ENCODE data around the gene TAF9B.
"Not testable (repeated sequence)": the region's sequence is repeated elsewhere in the genome, so short reads cannot be mapped to it uniquely, and the experiment has no call there.

TAF9B gene

DNA sequence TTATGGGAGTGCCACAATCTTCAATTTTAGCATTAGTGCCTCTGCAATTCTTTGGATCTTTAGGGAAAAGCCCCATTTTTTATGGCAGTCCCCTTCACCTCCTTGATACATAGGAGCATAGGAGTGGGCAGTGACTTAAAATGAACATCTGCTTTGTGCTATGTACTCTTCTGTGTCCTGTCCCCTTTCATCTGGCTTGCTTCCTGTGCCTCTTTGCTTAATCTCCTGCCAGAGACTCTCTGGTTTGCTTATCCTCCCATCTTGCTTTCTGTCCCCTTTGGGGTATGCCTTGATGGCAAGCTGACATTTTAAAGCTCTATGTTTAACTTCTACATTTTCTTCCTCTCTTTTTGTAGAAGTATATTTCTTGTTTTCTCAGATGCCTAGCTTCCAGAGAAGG, 23.1 kb downstream of the TAF9B start:
- DNase-seq (ENCODE audit: low read depth in 3 of 3) = no peak

DNA sequence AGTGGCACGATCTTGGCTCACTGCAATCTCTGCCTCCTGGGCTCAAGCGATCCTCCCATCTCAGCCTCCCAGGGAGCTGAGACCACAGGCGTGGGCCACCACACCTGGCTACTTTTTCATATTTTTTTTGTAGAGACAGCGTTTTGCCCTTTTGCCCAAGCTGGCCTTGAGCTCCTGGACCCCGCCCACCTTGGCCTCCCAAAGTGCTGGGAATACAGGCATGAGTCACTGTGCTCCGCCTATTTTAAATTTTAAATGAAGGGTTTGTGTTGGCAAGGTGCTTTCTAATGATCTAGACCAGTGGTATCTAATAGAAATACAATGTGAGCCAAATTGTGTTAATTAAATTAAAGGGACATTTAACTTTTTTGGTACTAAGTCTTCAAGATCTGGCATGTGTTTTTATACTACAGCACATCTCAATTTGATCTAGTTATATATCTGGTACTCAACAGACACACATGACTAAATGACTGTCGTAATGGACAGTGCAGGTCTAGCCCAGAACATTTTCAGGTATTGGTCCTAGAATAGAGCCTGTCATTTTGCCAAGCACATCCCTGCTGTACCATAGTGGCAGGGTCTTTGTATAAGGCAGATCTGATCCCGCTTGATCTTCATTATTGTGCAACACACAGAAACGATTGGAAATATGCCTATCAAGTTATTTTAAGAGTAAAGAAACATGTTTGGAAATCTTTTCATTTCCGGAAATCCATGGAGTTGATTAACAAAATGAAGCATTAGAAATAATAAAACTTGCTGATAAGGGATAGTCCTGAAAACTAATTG, 28.1 kb downstream of the TAF9B start:
- no peak for DNase-seq (ENCODE audit: low read depth in 3 of 3)

DNA sequence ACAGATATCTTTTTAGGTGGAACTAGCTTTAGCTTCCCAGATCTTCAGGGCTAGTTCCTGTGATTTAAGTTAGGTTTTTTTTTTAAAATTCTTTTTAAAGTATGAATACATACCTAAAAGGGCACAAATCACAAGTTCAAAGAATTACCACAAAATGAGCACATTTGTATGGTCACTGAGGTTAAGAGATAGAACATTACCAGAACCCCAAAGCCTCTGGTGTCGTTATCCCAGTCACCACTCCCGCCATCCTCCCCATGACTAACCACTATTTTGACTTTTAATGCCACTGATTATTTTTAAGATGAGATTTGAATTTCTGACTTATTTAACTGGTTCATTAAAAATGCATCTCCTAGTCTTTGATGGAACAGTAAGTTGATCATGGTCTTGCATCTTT, 30.0 kb downstream of the TAF9B start:
- no peak for DNase-seq (ENCODE audit: low read depth in 3 of 3)

DNA sequence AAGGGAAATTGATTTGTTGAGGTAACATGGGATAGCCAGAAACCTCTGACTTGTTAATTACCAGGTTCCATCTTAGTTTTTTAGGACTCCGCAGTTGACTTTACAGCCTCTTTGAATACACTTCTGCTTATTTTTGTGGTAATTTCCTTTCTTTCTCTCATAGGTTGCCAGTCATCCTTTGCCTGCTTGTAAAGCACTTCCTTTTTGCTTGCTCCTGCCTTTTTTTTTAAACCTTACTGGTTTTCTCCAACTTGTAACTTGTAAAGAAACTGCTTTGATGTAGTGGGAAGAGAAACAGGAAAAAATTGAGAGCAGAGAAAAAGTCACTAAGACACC, 32.8 kb downstream of the TAF9B start:
- no peak for DNase-seq (ENCODE audit: low read depth in 3 of 3)

DNA sequence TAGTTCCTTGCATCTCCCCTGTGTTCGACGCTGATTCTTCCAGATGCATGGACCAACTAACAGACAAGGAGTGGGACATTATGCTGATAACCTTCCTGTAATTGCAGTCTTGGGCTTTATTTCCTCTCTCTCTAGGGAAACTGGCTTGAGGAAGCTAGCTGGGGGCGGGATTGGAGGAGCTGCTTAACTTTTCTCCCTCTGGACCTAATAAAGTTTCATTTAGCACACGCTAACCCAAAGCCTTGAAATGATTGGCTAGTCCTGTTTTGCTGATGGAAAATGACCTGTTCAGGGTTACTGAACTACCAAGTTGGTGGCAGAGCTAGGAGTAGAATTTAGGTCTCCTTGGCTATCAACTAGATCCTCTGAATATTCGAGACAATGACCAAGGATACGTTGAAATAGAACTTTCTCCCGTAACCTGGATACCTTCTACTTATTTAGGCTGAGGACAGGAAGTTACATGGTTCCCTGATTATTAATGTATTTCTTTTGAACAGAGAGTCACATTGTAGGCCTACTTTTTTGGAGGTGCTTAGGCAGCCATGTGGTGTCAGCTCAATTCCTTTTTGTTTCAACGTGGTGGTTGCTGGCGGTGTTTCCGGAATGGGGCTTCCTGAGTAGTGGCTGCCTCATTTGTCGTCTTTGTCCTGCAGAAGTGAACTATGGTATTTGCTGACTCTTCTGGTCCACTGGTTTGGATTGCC, 33.4 kb downstream of the TAF9B start:
- peak in 1 of 3 experiments; percentile 3 for DNase-seq (ENCODE audit: low read depth in 3 of 3)

DNA sequence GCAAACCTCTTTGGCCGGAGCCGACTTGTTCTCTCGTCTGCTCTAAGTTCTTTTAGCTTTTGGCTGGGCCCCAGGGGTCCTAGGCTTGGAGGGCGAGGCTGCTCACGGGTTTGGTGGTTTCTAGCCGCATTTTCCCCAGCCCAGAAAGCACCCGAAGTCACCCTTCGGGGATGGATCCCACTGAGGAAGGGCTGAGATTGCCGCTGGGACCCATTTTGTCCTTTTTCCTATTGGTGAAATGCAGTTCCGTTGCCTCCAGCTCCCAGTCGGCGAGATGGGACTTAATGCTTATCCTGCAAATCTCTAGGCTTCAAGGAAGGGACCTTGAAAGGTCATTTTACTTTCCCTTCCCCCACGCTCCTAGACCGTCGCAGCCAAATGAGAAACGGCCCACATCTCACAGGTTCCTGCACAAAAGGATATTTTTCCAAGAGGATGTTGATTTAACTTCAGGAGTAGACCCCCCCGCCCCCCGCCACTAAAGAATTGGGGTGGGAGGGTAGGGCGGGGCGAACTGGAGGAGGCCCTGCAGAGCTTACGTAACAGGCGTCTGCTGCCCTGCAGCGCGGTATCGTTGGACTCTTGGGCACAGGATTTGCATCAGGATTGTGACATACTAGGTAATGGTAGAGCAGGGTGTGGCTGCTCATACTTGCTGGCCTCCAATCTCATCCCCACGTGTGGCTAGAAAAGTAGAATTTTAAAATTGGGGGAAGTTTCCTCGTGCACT, 34.8 kb downstream of the TAF9B start:
- DNase-seq (ENCODE audit: low read depth in 3 of 3) = peak in 1 of 3 experiments; percentile 5

DNA sequence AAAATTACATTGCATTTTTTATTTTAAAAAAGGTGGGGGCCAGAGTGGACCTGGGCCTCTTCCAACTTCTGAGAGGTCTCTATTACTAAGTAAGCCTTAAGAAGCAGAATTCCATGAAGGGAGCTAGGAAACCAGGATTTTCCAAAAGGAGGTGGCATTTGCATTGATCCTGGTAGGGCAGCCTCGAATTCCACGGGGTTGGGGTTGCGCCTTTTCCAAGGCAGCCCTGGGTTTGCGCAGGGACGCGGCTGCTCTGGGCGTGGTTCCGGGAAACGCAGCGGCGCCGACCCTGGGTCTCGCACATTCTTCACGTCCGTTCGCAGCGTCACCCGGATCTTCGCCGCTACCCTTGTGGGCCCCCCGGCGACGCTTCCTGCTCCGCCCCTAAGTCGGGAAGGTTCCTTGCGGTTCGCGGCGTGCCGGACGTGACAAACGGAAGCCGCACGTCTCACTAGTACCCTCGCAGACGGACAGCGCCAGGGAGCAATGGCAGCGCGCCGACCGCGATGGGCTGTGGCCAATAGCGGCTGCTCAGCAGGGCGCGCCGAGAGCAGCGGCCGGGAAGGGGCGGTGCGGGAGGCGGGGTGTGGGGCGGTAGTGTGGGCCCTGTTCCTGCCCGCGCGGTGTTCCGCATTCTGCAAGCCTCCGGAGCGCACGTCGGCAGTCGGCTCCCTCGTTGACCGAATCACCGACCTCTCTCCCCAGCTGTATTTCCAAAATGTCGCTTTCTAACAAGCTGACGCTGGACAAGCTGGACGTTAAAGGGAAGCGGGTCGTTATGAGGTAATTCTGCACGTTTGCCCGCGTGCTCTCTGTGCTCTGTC, 35.6 kb downstream of the TAF9B start, which contains the start of gene PGK1:
Gene PGK1, plus strand, starts transcription at position 626 of the 824 bp plus-strand sequence. Its CDS starts 93 bp downstream, at position 719.
- peak; percentile 75 to 86 (median 86) for DNase-seq (ENCODE audit: low read depth in 3 of 3)

DNA sequence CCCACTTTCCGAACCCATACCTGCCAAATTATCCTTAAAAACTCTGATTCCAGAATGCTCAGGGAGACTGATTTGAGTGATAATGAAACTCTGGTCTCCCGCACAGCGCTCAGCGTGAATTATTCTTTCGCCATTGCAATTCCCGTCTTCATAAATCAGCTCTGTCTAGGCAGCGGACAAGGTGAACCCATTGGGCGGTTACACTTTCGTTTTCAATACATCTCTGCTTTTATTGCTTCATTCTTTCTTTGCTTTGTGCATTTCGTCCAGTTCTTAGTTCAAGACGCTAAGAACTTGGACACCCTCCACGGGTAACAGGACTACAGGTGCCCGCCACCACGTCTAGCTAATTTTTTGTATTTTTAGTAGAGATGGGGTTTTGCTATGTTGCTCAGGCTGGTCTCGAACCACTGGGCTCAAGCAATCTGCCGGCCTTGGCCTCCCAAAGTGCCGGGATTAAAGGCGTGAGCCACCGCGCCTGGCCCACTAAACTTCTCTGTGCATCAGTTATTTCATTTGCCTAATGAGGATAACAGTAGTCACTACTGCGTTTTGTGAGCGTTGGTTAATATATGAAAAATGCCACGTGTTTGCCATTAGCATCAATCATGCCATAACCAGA, 36.3 kb downstream of the TAF9B start:
- DNase-seq (ENCODE audit: low read depth in 3 of 3) = no peak

DNA sequence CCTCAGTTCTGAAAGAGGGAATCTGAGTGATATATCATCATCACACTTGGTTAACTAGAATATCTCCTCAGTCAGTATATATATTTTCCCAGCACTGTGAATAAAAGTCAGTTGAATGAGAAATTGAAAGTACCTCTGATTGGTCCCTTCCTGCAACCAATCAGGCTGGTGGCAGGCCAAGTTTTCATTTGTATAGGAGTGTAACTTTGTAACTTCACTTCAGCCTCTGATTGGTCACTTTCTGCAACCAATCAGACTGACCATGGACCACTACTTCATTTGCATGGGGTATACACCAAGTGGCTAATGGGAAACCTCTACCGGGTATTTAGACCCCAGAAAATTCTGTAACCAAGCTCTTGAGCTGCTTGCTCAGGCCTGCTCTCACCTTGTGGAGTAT, 37.4 kb downstream of the TAF9B start:
- no peak for DNase-seq (ENCODE audit: low read depth in 3 of 3)

DNA sequence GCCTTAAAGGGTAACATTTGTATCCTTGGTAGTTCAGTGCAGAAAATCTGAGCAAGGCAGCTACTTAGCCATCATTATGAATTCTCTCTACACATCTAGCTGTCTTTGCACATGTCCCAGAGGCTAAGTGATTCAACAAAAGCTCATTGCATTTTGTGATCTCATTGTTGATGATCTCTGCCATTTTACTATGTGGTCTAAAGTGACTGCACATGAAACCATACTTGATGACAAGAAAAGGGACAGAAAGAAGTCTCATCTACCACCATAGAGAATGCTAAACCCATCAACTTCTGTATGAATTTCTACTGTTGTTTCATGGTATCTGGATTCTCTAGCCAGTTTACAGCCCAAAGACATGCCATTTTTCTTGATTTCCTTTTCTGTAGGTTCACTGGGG, 41.3 kb downstream of the TAF9B start:
- no peak for DNase-seq (ENCODE audit: low read depth in 3 of 3)

DNA sequence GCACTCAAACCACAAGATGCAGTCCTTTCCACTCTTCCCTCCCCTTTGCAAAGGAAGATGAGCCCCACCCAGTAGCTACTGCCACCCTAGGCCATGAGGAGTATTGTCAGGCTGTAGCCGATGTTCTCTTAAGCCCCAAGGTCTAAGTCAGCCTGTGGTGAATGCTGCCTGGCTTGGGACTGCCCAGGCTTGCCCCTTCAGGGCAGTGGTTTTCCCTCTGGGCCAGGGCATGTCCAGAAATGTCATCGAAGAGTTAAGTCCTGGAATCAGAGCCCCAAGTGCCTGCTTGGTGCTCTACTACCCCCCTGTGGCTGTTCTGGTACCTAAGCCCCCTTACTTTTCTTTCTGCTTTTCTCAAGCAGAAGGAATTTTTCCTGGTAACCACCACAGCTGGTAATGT, 47.2 kb downstream of the TAF9B start:
- DNase-seq (ENCODE audit: low read depth in 3 of 3) = no peak

DNA sequence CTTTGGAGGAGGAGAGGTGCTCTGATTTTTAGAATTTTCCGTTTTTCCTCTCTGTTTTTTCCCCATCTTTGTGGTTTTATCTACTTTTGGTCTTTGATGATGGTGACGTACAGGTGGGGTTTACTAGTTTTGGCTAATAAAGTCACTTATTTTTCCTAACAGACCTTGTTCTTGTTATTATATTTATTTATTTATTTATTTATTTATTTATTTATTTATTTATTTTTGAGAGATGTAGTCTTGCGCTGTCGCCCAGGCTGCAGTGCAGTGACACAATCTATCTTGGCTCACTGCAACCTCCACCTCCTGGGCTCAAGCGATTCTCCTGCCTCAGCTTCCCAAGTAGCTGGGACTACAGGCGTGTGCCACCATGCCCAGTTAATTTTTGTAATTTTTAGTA, 58.0 kb downstream of the TAF9B start:
- DNase-seq (ENCODE audit: low read depth in 3 of 3) = not testable (repeated sequence)
